Measurements from ENCODE around the gene SYNE2. TPM values are rescaled to one million over a fixed set of nuclear protein-coding genes. Genes with fewer than 3 reads are reported as not detected.
A peak's percentile ranks its signal among the peaks of the same experiment; 100 is the strongest.
"Not testable (repeated sequence)": the region's sequence is repeated elsewhere in the genome, so short reads cannot be mapped to it uniquely, and the experiment has no call there.

The SYNE2 gene
- total RNA-seq, 1 donor from 2014 or later = 5.7 TPM

DNA sequence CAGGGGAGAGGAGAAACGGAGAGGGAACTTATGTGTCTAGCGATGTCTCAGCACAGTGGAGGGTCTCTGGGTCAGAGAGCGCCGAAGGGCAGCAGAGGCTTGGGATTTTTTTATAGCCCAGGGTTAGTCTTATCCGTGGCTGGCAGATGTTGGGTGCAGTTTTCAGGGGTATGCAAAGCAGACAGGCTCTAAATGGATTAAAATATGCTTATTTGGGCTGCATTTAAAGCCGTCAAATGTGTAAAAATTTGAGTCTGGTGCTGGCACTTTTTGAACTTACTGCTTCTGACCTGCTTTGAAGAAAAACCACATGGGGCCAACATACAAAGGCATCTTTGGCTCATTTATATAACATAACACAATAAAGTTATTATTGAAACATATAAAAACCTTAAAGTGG, 262.6 kb downstream of the SYNE2 start:
- no peaks in the 10 kb centered on the region for H3K36me3 ChIP-seq (ENCODE audit: insufficient read depth, low read length)
- Mint-ChIP-seq H3K27ac (ENCODE audit: unreplicated experiment) (no peak overlapping the region), H3K36me3 (ENCODE audit: low read depth, unreplicated experiment) (no peaks in the 10 kb centered on the region), H3K4me1 (ENCODE audit: low read depth, unreplicated experiment) (peaks cover 5% of the 10 kb centered on the region), H3K9me3 (ENCODE audit: unreplicated experiment) (no peaks in the 10 kb centered on the region), H3K27me3 (ENCODE audit: low read depth, unreplicated experiment) (no peaks in the 10 kb centered on the region), H3K4me3 (ENCODE audit: unreplicated experiment) (no peak overlapping the region)
- no peak overlapping the region for H3K4me2 ChIP-seq (ENCODE audit: low read length)
- FAIRE-seq (no peak), DNase-seq (ENCODE audit: low read depth) (no peak)
- no peaks in the 10 kb centered on the region for H3K79me2 ChIP-seq (ENCODE audit: insufficient read depth, low read length)
- H3K4me3 ChIP-seq (ENCODE audit: insufficient read depth, low read depth, low read length) = no peak overlapping the region
- no peak overlapping the region for H2AFZ ChIP-seq (ENCODE audit: low read depth, low read length)
- H3K27ac ChIP-seq (ENCODE audit: low read depth, low read length) = no peak overlapping the region
- H3K9ac ChIP-seq (ENCODE audit: low read length) = no peak overlapping the region
- H3K27me3 ChIP-seq (ENCODE audit: insufficient read depth, low read length) = no peaks in the 10 kb centered on the region
- H4K20me1 ChIP-seq (ENCODE audit: insufficient read depth, low read length) = no peaks in the 10 kb centered on the region
- no peaks in the 10 kb centered on the region for H3K9me3 ChIP-seq (ENCODE audit: insufficient read depth, low read depth, low read length)
- TF ChIP-seq CTCF (IDR thresholded peaks at IDR 0.05; ENCODE audit: insufficient read depth, low read depth, low read length) = no peak
- TF ChIP-seq EZH2 (IDR thresholded peaks at IDR 0.05; ENCODE audit: insufficient read depth, low read length) = no peak
- H3K4me1 ChIP-seq (ENCODE audit: insufficient read depth, low read length) = peaks cover 8% of the 10 kb centered on the region

GRCh38 chr14:64117671-64118402, 265.0 kb downstream of the SYNE2 start:
- Histone ChIP-seq H3K36me3 (ENCODE audit: insufficient read depth, low read length) (no peaks in the 10 kb centered on the region), H2AFZ (ENCODE audit: low read depth, low read length) (no peak overlapping the region), H3K9me3 (ENCODE audit: insufficient read depth, low read depth, low read length) (no peaks in the 10 kb centered on the region), H3K4me3 (ENCODE audit: insufficient read depth, low read depth, low read length) (no peak overlapping the region), H3K4me1 (ENCODE audit: insufficient read depth, low read length) (peaks cover 8% of the 10 kb centered on the region), H3K79me2 (ENCODE audit: insufficient read depth, low read length) (no peaks in the 10 kb centered on the region), H3K9ac (ENCODE audit: low read length) (peak overlapping the region; percentile 65), H3K4me2 (ENCODE audit: low read length) (peak overlapping the region; percentile 51), H3K27ac (ENCODE audit: low read depth, low read length) (peak overlapping the region; percentile 85), H4K20me1 (ENCODE audit: insufficient read depth, low read length) (no peaks in the 10 kb centered on the region), H3K27me3 (ENCODE audit: insufficient read depth, low read length) (no peaks in the 10 kb centered on the region)
- no peaks in the 10 kb centered on the region for H3K27me3 Mint-ChIP-seq (ENCODE audit: low read depth, unreplicated experiment)
- FAIRE-seq (no peak), DNase-seq (ENCODE audit: low read depth) (peak; percentile 87)
- H3K9me3 Mint-ChIP-seq (ENCODE audit: unreplicated experiment) = no peaks in the 10 kb centered on the region
- peaks cover 5% of the 10 kb centered on the region for H3K4me1 Mint-ChIP-seq (ENCODE audit: low read depth, unreplicated experiment)
- no peak overlapping the region for H3K4me3 Mint-ChIP-seq (ENCODE audit: unreplicated experiment)
- H3K27ac Mint-ChIP-seq (ENCODE audit: unreplicated experiment) = peak overlapping the region; percentile 2
- no peaks in the 10 kb centered on the region for H3K36me3 Mint-ChIP-seq (ENCODE audit: low read depth, unreplicated experiment)
- TF ChIP-seq CTCF (IDR thresholded peaks at IDR 0.05; ENCODE audit: insufficient read depth, low read depth, low read length) = no peak
- TF ChIP-seq EZH2 (IDR thresholded peaks at IDR 0.05; ENCODE audit: insufficient read depth, low read length) = no peak

DNA sequence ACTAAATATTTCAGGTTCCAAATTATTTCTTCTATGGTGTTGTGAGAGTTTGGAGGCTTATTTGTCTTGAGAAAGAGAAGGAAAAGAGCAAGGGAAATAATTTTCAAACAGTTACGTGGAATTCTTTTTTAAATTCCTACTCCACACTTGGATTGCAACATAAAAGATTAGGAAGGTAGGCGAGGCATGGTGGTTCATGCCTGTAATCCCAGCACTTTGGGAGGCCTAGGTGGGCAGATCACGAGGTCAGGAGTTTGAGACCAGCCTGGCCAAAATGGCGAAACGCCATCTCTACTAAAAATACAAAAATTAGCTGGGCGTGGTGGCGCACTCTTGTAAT, 265.6 kb downstream of the SYNE2 start:
- H3K4me2 ChIP-seq (ENCODE audit: low read length) = peak overlapping the region; percentile 51
- H3K9ac ChIP-seq (ENCODE audit: low read length) = peak overlapping the region; percentile 65

More for the DNA sequence above, 265.6 kb downstream of the SYNE2 start:
- not testable (repeated sequence) for DNase-seq (ENCODE audit: low read depth); H3K9me3 ChIP-seq (ENCODE audit: insufficient read depth, low read depth, low read length); H3K4me1 Mint-ChIP-seq (ENCODE audit: low read depth, unreplicated experiment); H3K79me2 ChIP-seq (ENCODE audit: insufficient read depth, low read length); H2AFZ ChIP-seq (ENCODE audit: low read depth, low read length); H3K4me3 ChIP-seq (ENCODE audit: insufficient read depth, low read depth, low read length); H3K27me3 Mint-ChIP-seq (ENCODE audit: low read depth, unreplicated experiment); H3K36me3 ChIP-seq (ENCODE audit: insufficient read depth, low read length); H3K4me3 Mint-ChIP-seq (ENCODE audit: unreplicated experiment); H3K36me3 Mint-ChIP-seq (ENCODE audit: low read depth, unreplicated experiment); H3K4me1 ChIP-seq (ENCODE audit: insufficient read depth, low read length); FAIRE-seq; H4K20me1 ChIP-seq (ENCODE audit: insufficient read depth, low read length); H3K9me3 Mint-ChIP-seq (ENCODE audit: unreplicated experiment); H3K27me3 ChIP-seq (ENCODE audit: insufficient read depth, low read length)
- peak overlapping the region; percentile 2 for H3K27ac Mint-ChIP-seq (ENCODE audit: unreplicated experiment)
- peak overlapping the region; percentile 85 for H3K27ac ChIP-seq (ENCODE audit: low read depth, low read length)

Data from astrocyte (in vitro differentiated cells and primary cell).